OCI-LY3 (cell line): ENCODE measurements around the gene CBLIF.

Experiments
- H2AFZ ChIP-seq: fragments of 200-600, 300-600 bp; shearing (Covaris generic); 2 replicates; pipeline ENCODE4 v1.6.0; 2014; ENCODE audit warnings: antibody characterized with exemption, low read depth, low read length
- H3K27ac ChIP-seq: fragments of 200-600, 300-600 bp; sonication (generic); 2 replicates; pipeline ENCODE4 v1.5.1; 2014; ENCODE audit warnings: mild to moderate bottlenecking, low read length, moderate library complexity, mixed read lengths
- H3K27me3 ChIP-seq: fragments of 200-600, 300-600 bp; sonication (generic); 2 replicates; pipeline ENCODE4 v1.6.1; 2014; ENCODE audit warnings: low read depth, low read length, mixed read lengths
- H3K36me3 ChIP-seq: fragments of 200-600, 300-600 bp; sonication (generic); replicated peaks from 2 replicates; pipeline ENCODE3; 2014; ENCODE audit warnings: low read depth, low read length, mixed read lengths
- H3K4me1 ChIP-seq: fragments of 300-600, 200-600 bp; sonication (generic); 2 replicates; pipeline ENCODE4 v1.6.1; 2014; ENCODE audit warnings: low read length, mixed read lengths
- H3K4me2 ChIP-seq: fragments of 200-600, 300-600 bp; sonication (generic); 2 replicates; pipeline ENCODE4 v1.6.1; 2014; ENCODE audit warnings: low read length, mixed read lengths
- H3K4me3 ChIP-seq: fragments of 300-600, 200-600 bp; sonication (generic); 2 replicates; pipeline ENCODE4 v1.5.1; 2014; ENCODE audit warnings: antibody characterized with exemption, mild to moderate bottlenecking, low read length, moderate library complexity
- H3K79me2 ChIP-seq: fragments of 300-600, 200-600 bp; shearing (Covaris generic); 2 replicates; pipeline ENCODE4 v1.6.1; 2014; ENCODE audit warnings: mild to moderate bottlenecking, low read length, mixed read lengths
- H3K9ac ChIP-seq: fragments of 300-600, 200-600 bp; shearing (Covaris generic); 2 replicates; pipeline ENCODE4 v1.6.0; 2014; ENCODE audit warnings: mild to moderate bottlenecking, low read length, moderate library complexity
- H3K9me3 ChIP-seq: fragments of 200-600, 300-600 bp; shearing (Covaris generic); 2 replicates; pipeline ENCODE4 v1.6.1; 2014; ENCODE audit warnings: low read length, mixed read lengths; ENCODE audit not compliant: insufficient read depth
- H4K20me1 ChIP-seq: fragments of 200-600, 300-600 bp; sonication (generic); 2 replicates; pipeline ENCODE4 v1.6.1; 2016; ENCODE audit warnings: low read length, mixed read lengths; ENCODE audit not compliant: insufficient read depth
- CTCF ChIP-seq: fragments of 200-600, 300-600 bp; sonication (generic); IDR thresholded peaks from 2 replicates; pipeline ENCODE4 v1.5.1; 2014; ENCODE audit warnings: antibody characterized with exemption, low read length, low read depth
- EZH2phosphoT487 ChIP-seq: fragments of 200-600 bp; shearing (Covaris generic); IDR thresholded peaks from 2 replicates; pipeline ENCODE4 v1.6.1; 2018; ENCODE audit warnings: antibody characterized with exemption, mixed run types, low read depth

Gene CBLIF

GRCh38 chr11:59812220-59812619 lies 33.1 kb downstream of the CBLIF start:
- peaks cover 9% of the 10 kb centered on the region for H3K4me1 ChIP-seq
- no peaks in the 10 kb centered on the region for H3K36me3 ChIP-seq
- H3K4me3 ChIP-seq = no peak overlapping the region
- TF ChIP-seq CTCF (no peak), EZH2phosphoT487 (no peak)
- no peaks in the 10 kb centered on the region for H3K27me3 ChIP-seq
- H4K20me1 ChIP-seq = no peaks in the 10 kb centered on the region
- H3K27ac ChIP-seq = no peak overlapping the region
- H3K9me3 ChIP-seq = no peaks in the 10 kb centered on the region
- H2AFZ ChIP-seq = no peak overlapping the region
- H3K4me2 ChIP-seq = no peak overlapping the region
- H3K79me2 ChIP-seq = peaks cover 14% of the 10 kb centered on the region
- H3K9ac ChIP-seq = no peak overlapping the region

GRCh38 chr11:59810911-59811259 lies 34.4 kb downstream of the CBLIF start:
- H3K9me3 ChIP-seq = no peaks in the 10 kb centered on the region
- no peak for TF ChIP-seq CTCF
- peak overlapping the region; percentile 42 for H3K9ac ChIP-seq
- H3K4me2 ChIP-seq = peak overlapping the region; percentile 62
- peaks cover 10% of the 10 kb centered on the region for H3K36me3 ChIP-seq
- H3K4me3 ChIP-seq = peak overlapping the region; percentile 96
- peaks cover 9% of the 10 kb centered on the region for H3K4me1 ChIP-seq
- no peak overlapping the region for H3K27ac ChIP-seq
- H2AFZ ChIP-seq = peak overlapping the region; percentile 97
- H3K27me3 ChIP-seq = no peaks in the 10 kb centered on the region
- H4K20me1 ChIP-seq = no peaks in the 10 kb centered on the region
- peaks cover 14% of the 10 kb centered on the region for H3K79me2 ChIP-seq

- H3K4me2 ChIP-seq = peak within 1 kb of the TSS; percentile 68
- peaks cover 9% of the 10 kb centered on the region for H3K4me1 ChIP-seq
- H3K79me2 ChIP-seq = peaks cover 14% of the 10 kb centered on the region
- H3K4me3 ChIP-seq = peak within 1 kb of the TSS; percentile 96
- no peaks in the 10 kb centered on the region for H3K9me3 ChIP-seq
- H2AFZ ChIP-seq = peak within 1 kb of the TSS; percentile 97
- peak within 1 kb of the TSS; percentile 84 for H3K9ac ChIP-seq
- no peak for TF ChIP-seq EZH2phosphoT487
- TF ChIP-seq CTCF = 0 out of 2 replicates have a peak, but pooled peaks have one; percentile 22
- H4K20me1 ChIP-seq = no peaks in the 10 kb centered on the region
- peak within 1 kb of the TSS; percentile 49 for H3K27ac ChIP-seq
- peaks cover 13% of the 10 kb centered on the region for H3K36me3 ChIP-seq
- no peaks in the 10 kb centered on the region for H3K27me3 ChIP-seq
These were observed 34.9 kb downstream of the CBLIF start, which contains the start of gene MRPL16 for GRCh38 chr11:59810189-59810910. MRPL16 (minus strand) TSS chr11:59810778; CDS start chr11:59810658, 120 bp downstream.

- Histone ChIP-seq H4K20me1 (no peaks in the 10 kb centered on the region), H3K4me2 (no peak overlapping the region), H3K4me1 (peaks cover 9% of the 10 kb centered on the region), H3K9me3 (no peaks in the 10 kb centered on the region), H3K27ac (no peak overlapping the region), H3K27me3 (no peaks in the 10 kb centered on the region), H2AFZ (no peak overlapping the region), H3K79me2 (peaks cover 14% of the 10 kb centered on the region), H3K4me3 (no peak overlapping the region), H3K9ac (no peak overlapping the region), H3K36me3 (peaks cover 21% of the 10 kb centered on the region)
- TF ChIP-seq EZH2phosphoT487 (no peak), CTCF (no peak)
These were observed 38.2 kb downstream of the CBLIF start for GRCh38 chr11:59807047-59807610.
